IMR-90 (cell line): ENCODE data around the gene OR51M1. TPM values are rescaled to one million over a fixed set of nuclear protein-coding genes. Genes with fewer than 3 reads are reported as not detected.

Source experiments
- ATAC-seq: fragments of 200-7000 bp; cut with Tn5 transposase; 2 replicates; pipeline ENCODE4 v1.9.1; 2020; ENCODE audit warnings: low read depth, mild to moderate bottlenecking, moderate library complexity
- BruUV-seq: library from RNA; stranded (reverse); fragments of 400-500 nt; replicated peaks from 2 replicates; lab custom pipeline; 2021; lab: Mats Ljungman, UMichigan
- CTCF ChIA-PET: fragments of 300-600 bp; formaldehyde crosslinking; extraction: SDS; loops from one replicate; lab custom pipeline; 2021; ENCODE audit warnings: antibody characterized with exemption; lab: Yijun Ruan, JAX
- POLR2A ChIA-PET: fragments of 300-600 bp; sonication (Branson Sonifier 250); formaldehyde crosslinking; loops from one replicate; lab custom pipeline; 2022; ENCODE audit warnings: antibody characterized with exemption; ENCODE audit not compliant: unreplicated experiment; lab: Charles Lee
- DNase-seq: peaks from one replicate; pipeline ENCODE4 v3.0.0; 2013
- H2AFZ ChIP-seq: replicated peaks from 2 replicates; pipeline ENCODE3; 2013; ENCODE audit warnings: low read length, mild to moderate bottlenecking; ENCODE audit not compliant: poor library complexity
- H2AK5ac ChIP-seq: 2 replicates; pipeline ENCODE4 v1.6.1; 2013; ENCODE audit warnings: low read depth, low read length, inconsistent platforms
- H2AK9ac ChIP-seq: replicated peaks from 2 replicates; pipeline ENCODE3; 2013; ENCODE audit warnings: mild to moderate bottlenecking, low read depth, low read length, moderate library complexity; ENCODE audit not compliant: poor library complexity
- H2BK120ac ChIP-seq: 2 replicates; pipeline ENCODE4 v1.6.1; 2013; ENCODE audit warnings: low read depth, low read length, inconsistent platforms
- H2BK15ac ChIP-seq: 3 replicates; pipeline ENCODE4 v1.6.1; 2013; ENCODE audit warnings: low read depth, low read length, inconsistent platforms
- H2BK20ac ChIP-seq: 2 replicates; pipeline ENCODE4 v1.6.1; 2013; ENCODE audit warnings: low read depth, mild to moderate bottlenecking, inconsistent platforms, low read length, moderate library complexity
- H2BK5ac ChIP-seq: 2 replicates; pipeline ENCODE4 v1.6.1; 2013; ENCODE audit warnings: mild to moderate bottlenecking, low read depth, low read length, inconsistent platforms; ENCODE audit not compliant: poor library complexity, severe bottlenecking
- H3K14ac ChIP-seq: replicated peaks from 2 replicates; pipeline ENCODE4 v1.6.1; 2013; ENCODE audit warnings: low read depth, low read length, inconsistent platforms
- H3K18ac ChIP-seq: 2 replicates; pipeline ENCODE4 v1.6.1; 2013; ENCODE audit warnings: low read depth, low read length, control low read depth
- H3K23ac ChIP-seq: 2 replicates; pipeline ENCODE4 v1.6.1; 2013; ENCODE audit warnings: low read depth, low read length, inconsistent platforms
- H3K27ac ChIP-seq: 2 replicates; pipeline ENCODE4 v1.5.1; 2013; ENCODE audit warnings: mild to moderate bottlenecking, control low read depth, low read length; ENCODE audit not compliant: insufficient read depth
- H3K27me3 ChIP-seq: 2 replicates; pipeline ENCODE4 v1.6.1; 2013; ENCODE audit warnings: low read length; ENCODE audit not compliant: control insufficient read depth, insufficient read depth
- H3K36me3 ChIP-seq: 2 replicates; pipeline ENCODE4 v1.6.1; 2013; ENCODE audit warnings: low read length, mixed read lengths; ENCODE audit not compliant: control insufficient read depth, insufficient read depth
- H3K4ac ChIP-seq: 2 replicates; pipeline ENCODE4 v1.6.1; 2013; ENCODE audit warnings: low read depth, low read length, inconsistent platforms
- H3K4me1 ChIP-seq: 2 replicates; pipeline ENCODE4 v1.6.1; 2013; ENCODE audit warnings: low read length, mixed read lengths; ENCODE audit not compliant: control insufficient read depth, insufficient read depth
- H3K4me2 ChIP-seq: 2 replicates; pipeline ENCODE4 v1.6.1; 2013; ENCODE audit warnings: low read depth, mild to moderate bottlenecking, control low read depth, low read length, moderate library complexity
- H3K4me3 ChIP-seq: 2 replicates; pipeline ENCODE4 v1.5.1; 2013; ENCODE audit warnings: low read depth, mild to moderate bottlenecking, control low read depth, low read length, moderate library complexity; ENCODE audit not compliant: insufficient read depth
- H3K56ac ChIP-seq: 2 replicates; pipeline ENCODE4 v1.6.1; 2013; ENCODE audit warnings: low read length, inconsistent platforms; ENCODE audit not compliant: insufficient read depth; ENCODE audit errors: extremely low read depth
- H3K79me1 ChIP-seq, 2 experiments: 2 replicates each; pipeline ENCODE4 v1.6.1; 2013; ENCODE audit warnings: low read length in 2 of 2, inconsistent platforms in 1 of 2, low read depth in 1 of 2
- H3K9ac ChIP-seq: 2 replicates; pipeline ENCODE4 v1.6.1; 2013; ENCODE audit warnings: low read depth, low read length, control low read depth
- H3K9me1 ChIP-seq: 2 replicates; pipeline ENCODE4 v1.6.1; 2013; ENCODE audit warnings: low read length, inconsistent platforms; ENCODE audit not compliant: insufficient read depth
- H3K9me3 ChIP-seq: 2 replicates; pipeline ENCODE4 v1.6.1; 2013; ENCODE audit warnings: low read length; ENCODE audit not compliant: control insufficient read depth, insufficient read depth
- H4K20me1 ChIP-seq: 2 replicates; pipeline ENCODE4 v1.6.1; 2013; ENCODE audit warnings: low read length, inconsistent platforms; ENCODE audit not compliant: insufficient read depth
- H4K5ac ChIP-seq: 2 replicates; pipeline ENCODE4 v1.6.1; 2013; ENCODE audit warnings: mild to moderate bottlenecking, low read depth, low read length, control low read depth
- H4K8ac ChIP-seq, 2 experiments: 2 replicates each; pipeline ENCODE4 v1.6.1; 2013; ENCODE audit warnings: low read depth in 2 of 2, low read length in 2 of 2, control low read depth in 1 of 2, inconsistent platforms in 1 of 2
- H4K91ac ChIP-seq: 2 replicates; pipeline ENCODE4 v1.6.1; 2013; ENCODE audit warnings: low read depth, low read length, inconsistent platforms; ENCODE audit not compliant: insufficient read depth
- CEBPB ChIP-seq: IDR thresholded peaks from 2 replicates; pipeline ENCODE4 v1.6.1; 2012; ENCODE audit warnings: low read depth, low read length, improper control_type of control experiment
- ELK1 ChIP-seq: fragments of 150-350 bp; IDR thresholded peaks from 2 replicates; pipeline ENCODE4 v1.6.1; 2016; ENCODE audit warnings: low read depth, mild to moderate bottlenecking, low read length, moderate library complexity, borderline replicate concordance
- MAFK ChIP-seq: IDR thresholded peaks from 2 replicates; pipeline ENCODE4 v1.6.1; 2012; ENCODE audit warnings: low read depth, low read length, improper control_type of control experiment
- MAZ ChIP-seq: IDR thresholded peaks from 2 replicates; pipeline ENCODE4 v1.6.1; 2012; ENCODE audit warnings: low read depth, mild to moderate bottlenecking, low read length, improper control_type of control experiment, moderate library complexity, borderline replicate concordance
- WGBS, 2 experiments: methylation state at CpG; one replicate each; pipeline versions ENCODE4 v1.1.5 to v1.1.7; 2013; ENCODE audit warnings: missing lambda C conversion rate in 2 of 2; ENCODE audit not compliant: insufficient read length in 1 of 2; ENCODE audit errors: extremely low coverage in 2 of 2; 5-methylcytosine and 5-hydroxymethylcytosine counted together
- dilution Hi-C: fragments of 300-500 bp; cut with HindIII; formaldehyde crosslinking; loops from one replicate; pipeline ENCODE4 v1.14.3; 2018; ENCODE audit warnings: low sequenced_read_pairs; ENCODE audit not compliant: unreplicated experiment
- in situ Hi-C: fragments of 300-500 bp; cut with MboI; formaldehyde crosslinking; loops from 3 replicates; pipeline ENCODE4 v1.14.3; 2019; ENCODE audit warnings: low sequenced_read_pairs, inconsistent platforms, mixed read lengths
- intact Hi-C: fragments of 100-400 bp; cut with micrococcal nuclease; formaldehyde crosslinking; loops from 2 replicates; pipeline ENCODE4 v1.10.0; 2022
- polyA plus RNA-seq, 3 experiments: library from polyadenylated mRNA; depleted of rRNA; stranded (reverse); fragments of >200 nt; gene quantifications; 2 replicates each; pipeline ENCODE4 v1.2.3, GENCODE V29; 2012; ENCODE audit warnings: low replicate concordance in 1 of 3
- total RNA-seq: library from RNA; depleted of rRNA; stranded (reverse); fragments of >200 nt; gene quantifications from 2 replicates; pipeline ENCODE4 v1.2.3, GENCODE V29; 2012

Gene OR51M1
- total and polyA plus RNA-seq, 2 of the 4 experiments (the other 2 are of a cell fraction), result 0.54 to 0.87 TPM

GRCh38 chr11:5362017-5362625 is 21.5 kb upstream of the OR51M1 start:
- Histone ChIP-seq H4K91ac (peak overlapping the region; percentile 97), H3K27ac (peak overlapping the region; percentile 85), H3K4me3 (no peak overlapping the region), H3K4me2 (no peak overlapping the region), H3K9me3 (no peaks in the 10 kb centered on the region), H3K14ac (peak overlapping the region; percentile 94), H4K8ac (peak overlapping the region; percentile 74 to 97), H2BK120ac (peak overlapping the region; percentile 100), H3K56ac (peak overlapping the region; percentile 92), H3K4ac (peak overlapping the region; percentile 96), H3K36me3 (no peaks in the 10 kb centered on the region), H3K18ac (peak overlapping the region; percentile 100), H2AK9ac (peak overlapping the region; percentile 55), H3K4me1 (peaks cover 21% of the 10 kb centered on the region), H3K79me1 (peaks cover 0 to 14% of the 10 kb centered on the region in 2 experiments; a peak in 2 of 4 replicates), H3K9ac (no peak overlapping the region), H4K20me1 (no peaks in the 10 kb centered on the region), H2BK5ac (peak overlapping the region; percentile 98), H2AFZ (no peak overlapping the region), H3K23ac (peak overlapping the region; percentile 70; the same call in 1 of the 2 replicates), H2AK5ac (peak overlapping the region; percentile 95), H4K5ac (peak overlapping the region; percentile 99), H3K9me1 (peaks cover 14% of the 10 kb centered on the region), H2BK20ac (peak overlapping the region; percentile 99), H3K27me3 (no peaks in the 10 kb centered on the region), H2BK15ac (peak overlapping the region; percentile 94)
- ATAC-seq (0 out of 2 replicates have a peak, but pooled peaks have one; percentile 3), DNase-seq (peak; percentile 71)
- TF ChIP-seq MAZ (no peak), ELK1 (no peak), MAFK (no peak), CEBPB (no peak)
- in situ Hi-C loops, result loop anchor here (10.0 kb wide), 1 partner anchor 77 kb away; no protein-coding TSS in a partner anchor
- intact Hi-C loops, result loop anchor here (10.0 kb wide), 1 partner anchor 323 kb away; the partner anchor contains the start of genes TRIM22 and TRIM5
- ChIA-PET POLR2A (no interaction called here), CTCF (interaction anchor here (1.0 kb wide), 1 partner anchor 164 kb away, joined by 3 read pairs; no protein-coding TSS in a partner anchor)
- WGBS, 2 experiments, result 67% methylated on average over 1 of the region's 3 CpGs; no CpG with 5 or more reads in 1 of the 2 experiments
- dilution Hi-C loops, result no loop called here
- BruUV-seq, result no TSS peak
